ENCODE results near the gene TRMT2A. TPM values are rescaled to one million over a fixed set of nuclear protein-coding genes. Genes with fewer than 3 reads are reported as not detected.

Gene TRMT2A
- total RNA-seq, 1 donor from 2014 or later = 161 TPM

DNA sequence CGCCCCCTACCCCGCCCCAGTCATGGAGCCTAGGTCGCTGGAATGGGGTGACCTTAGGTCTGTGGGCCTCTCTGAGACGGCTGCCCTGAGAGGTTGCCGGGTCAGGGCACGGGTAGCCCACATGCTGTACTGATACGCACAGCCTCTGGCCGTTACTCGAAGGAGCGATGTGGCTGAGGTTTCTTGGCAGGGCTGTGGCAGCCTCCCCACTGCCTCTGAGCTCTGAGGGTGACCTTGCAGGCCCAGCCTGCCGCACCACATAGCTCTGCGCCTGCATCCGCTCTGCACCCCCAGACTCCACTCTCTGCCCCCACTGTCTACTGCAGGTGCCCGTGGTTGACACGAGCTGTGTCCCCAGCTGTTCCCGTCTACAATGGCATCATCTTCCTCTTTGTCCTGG is 21.8 kb upstream of the TRMT2A start:
- Histone ChIP-seq H3K9me3 (no peaks in the 10 kb centered on the region), H3K4me3 (no peak overlapping the region), H3K4me1 (peaks cover 28 to 47% of the 10 kb centered on the region in 2 donors), H3K36me3 (peaks cover 17 to 30% of the 10 kb centered on the region in 2 donors), H3K27ac (no peak overlapping the region), H3K27me3 (no peaks in the 10 kb centered on the region)
- no peak for DNase-seq (ENCODE audit: low spot score in 2 of 2)
- no peak for TF ChIP-seq CTCF (IDR thresholded peaks at IDR 0.05)
- intact Hi-C loops (cut with DNase I) = loop anchor here (10.0 kb wide), 2 partner anchors 366 to 716 kb away; partner anchors contain the start of genes MED15, PI4KA and SNAP29

- Histone ChIP-seq H3K36me3 (peaks cover 14 to 25% of the 10 kb centered on the region in 2 donors), H3K27ac (peak overlapping the region; percentile 31 to 53), H3K9me3 (no peaks in the 10 kb centered on the region), H3K4me1 (peaks cover 31 to 52% of the 10 kb centered on the region in 2 donors), H3K27me3 (no peaks in the 10 kb centered on the region), H3K4me3 (no peak overlapping the region)
- TF ChIP-seq CTCF (IDR thresholded peaks at IDR 0.05) = no peak
- no peak for DNase-seq (ENCODE audit: low spot score in 2 of 2)
- intact Hi-C loops (cut with DNase I) = loop anchor here (10.0 kb wide), 2 partner anchors 366 to 716 kb away; partner anchors contain the start of genes MED15, PI4KA and SNAP29
These were observed 21.4 kb upstream of the TRMT2A start for GRCh38 chr22:20138417-20138738.

DNA sequence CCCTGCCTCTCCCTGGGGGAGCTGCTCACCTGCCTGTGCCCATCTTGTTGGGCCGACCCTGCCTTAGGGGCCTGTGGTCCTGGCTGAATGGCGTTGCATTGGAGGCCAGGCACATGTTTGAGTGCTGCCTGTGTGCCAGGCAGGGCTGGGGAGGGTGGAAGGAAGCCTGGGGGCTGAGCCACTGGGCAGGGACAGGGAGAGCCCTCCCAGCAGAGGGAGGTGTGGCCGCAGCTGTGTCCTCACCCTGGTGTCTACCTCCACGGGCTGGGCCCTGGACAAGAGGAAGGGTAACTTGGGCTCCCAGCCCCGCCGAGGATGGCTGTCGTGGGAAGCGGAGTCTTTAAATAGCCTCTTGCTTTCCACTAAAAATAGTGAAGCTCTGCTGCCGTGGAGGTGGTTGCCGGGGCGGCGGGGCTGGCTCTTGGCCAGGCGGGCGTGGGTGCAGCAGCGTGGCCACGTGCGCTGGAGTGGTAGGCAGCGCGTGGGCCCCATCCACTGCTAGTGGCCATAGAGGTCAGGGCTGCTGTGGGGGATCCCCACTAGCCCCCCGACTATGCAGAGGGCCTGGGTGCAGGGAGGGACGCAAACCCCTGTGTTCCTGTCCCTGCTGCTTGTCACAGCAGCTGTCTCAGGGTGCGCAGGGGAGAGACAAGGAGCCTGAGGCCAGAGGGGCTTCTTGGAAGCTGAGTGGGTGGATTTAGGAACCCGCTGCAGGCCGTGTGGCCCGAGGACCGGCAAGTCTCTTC is 20.8 kb upstream of the TRMT2A start:
- Histone ChIP-seq H3K4me3 (peak overlapping the region in 1 of 2 donors; percentile 39), H3K27ac (peak overlapping the region; percentile 31 to 53), H3K36me3 (peaks cover 9 to 19% of the 10 kb centered on the region in 2 donors), H3K27me3 (no peaks in the 10 kb centered on the region), H3K4me1 (peaks cover 31 to 57% of the 10 kb centered on the region in 2 donors), H3K9me3 (no peaks in the 10 kb centered on the region)
- no peak for TF ChIP-seq CTCF (IDR thresholded peaks at IDR 0.05)
- no peak for DNase-seq (ENCODE audit: low spot score in 2 of 2)
- intact Hi-C loops (cut with DNase I) = loop anchor here (10.0 kb wide), 2 partner anchors 367 to 717 kb away; partner anchors contain the start of genes MED15, PI4KA and SNAP29

DNA sequence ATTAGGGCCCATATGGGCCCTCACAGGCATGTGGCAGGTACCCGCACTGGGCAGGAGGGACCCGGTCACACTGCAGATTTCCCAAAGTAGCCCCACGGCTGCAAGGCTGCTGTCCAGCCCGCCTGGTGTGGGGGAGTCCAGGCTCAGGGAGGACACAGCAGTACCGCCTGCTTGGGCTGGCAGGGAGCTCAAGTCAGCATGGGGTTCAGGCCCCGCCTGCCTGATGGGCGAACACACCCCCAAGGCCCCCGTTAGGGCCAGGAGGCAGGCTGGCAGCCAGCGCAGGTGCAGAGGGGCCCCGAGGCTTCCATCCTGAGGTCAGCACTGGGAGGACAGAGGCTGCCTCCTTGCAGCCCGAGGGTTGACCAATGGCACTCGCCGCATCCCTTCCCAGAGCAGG is 20.1 kb upstream of the TRMT2A start:
- H3K9me3 ChIP-seq = no peaks in the 10 kb centered on the region
- no peaks in the 10 kb centered on the region for H3K27me3 ChIP-seq
- peaks cover 7 to 19% of the 10 kb centered on the region in 2 donors for H3K36me3 ChIP-seq
- TF ChIP-seq CTCF (IDR thresholded peaks at IDR 0.05) = no peak
- no peak for DNase-seq (ENCODE audit: low spot score in 2 of 2)
- H3K4me3 ChIP-seq = peak overlapping the region in 1 of 2 donors; percentile 39
- intact Hi-C loops (cut with DNase I) = loop anchor here (10.0 kb wide), 2 partner anchors 368 to 718 kb away; partner anchors contain the start of genes MED15, PI4KA and SNAP29
- peak overlapping the region; percentile 31 to 53 for H3K27ac ChIP-seq
- peaks cover 37 to 62% of the 10 kb centered on the region in 2 donors for H3K4me1 ChIP-seq

- H3K36me3 ChIP-seq = peaks cover 7 to 19% of the 10 kb centered on the region in 2 donors
- no peak for DNase-seq (ENCODE audit: low spot score in 2 of 2)
- H3K9me3 ChIP-seq = no peaks in the 10 kb centered on the region
- H3K4me1 ChIP-seq = peaks cover 37 to 62% of the 10 kb centered on the region in 2 donors
- no peak for TF ChIP-seq CTCF (IDR thresholded peaks at IDR 0.05)
- H3K4me3 ChIP-seq = no peak overlapping the region
- intact Hi-C loops (cut with DNase I) = loop anchor here (10.0 kb wide), 2 partner anchors 368 to 718 kb away; partner anchors contain the start of genes MED15, PI4KA and SNAP29
- no peak overlapping the region for H3K27ac ChIP-seq
- no peaks in the 10 kb centered on the region for H3K27me3 ChIP-seq
These were observed 19.5 kb upstream of the TRMT2A start for GRCh38 chr22:20136603-20136873.

Measured in ascending aorta (tissue), 2 donors.